HG03097 (cell line): ENCODE data around the gene FARP1.

Experiments
- ATAC-seq: cut with Tn5 transposase; IDR thresholded peaks from one replicate; pipeline ENCODE4 v1.9.1; 2021; ENCODE audit not compliant: unreplicated experiment, low FRiP score

The FARP1 gene

DNA sequence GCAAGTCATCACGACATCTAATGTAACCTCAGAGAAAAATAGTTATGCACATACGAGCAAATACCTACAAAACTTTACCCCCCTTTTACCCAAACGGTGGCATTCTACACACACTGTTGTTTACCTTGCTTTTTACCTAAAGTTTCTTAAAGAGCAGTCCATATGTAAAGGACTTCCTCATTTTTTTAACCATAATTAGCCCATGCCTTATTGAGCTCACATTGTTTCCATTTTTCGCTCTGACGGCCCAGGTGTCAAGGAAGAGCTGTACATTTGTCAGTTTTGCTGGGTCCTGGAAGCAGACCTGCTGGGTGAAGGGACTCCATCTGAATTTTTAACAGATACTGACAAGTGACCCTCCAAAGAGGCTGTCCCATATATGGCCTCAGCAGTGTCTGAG lies 344.6 kb downstream of the FARP1 start:
- no peak for ATAC-seq

DNA sequence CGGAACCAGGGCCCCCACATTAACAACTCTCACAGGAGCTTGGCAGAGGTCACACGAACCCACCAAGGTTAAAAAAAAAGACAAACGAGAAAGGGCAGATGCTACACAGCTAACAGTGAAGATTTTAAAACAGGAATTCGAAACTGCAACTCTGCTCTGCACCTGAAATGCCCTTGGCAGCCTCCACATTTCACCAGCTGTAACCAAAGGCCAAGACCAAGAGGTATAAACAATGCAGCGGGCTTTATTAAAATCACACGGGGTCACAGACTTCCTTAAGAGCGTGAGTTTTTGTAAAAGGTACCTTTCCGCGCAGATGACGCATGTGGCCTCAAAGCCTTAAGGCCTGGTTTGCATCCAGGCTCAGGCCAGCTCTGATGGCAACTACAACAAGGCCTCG lies 345.8 kb downstream of the FARP1 start:
- ATAC-seq, result no peak

DNA sequence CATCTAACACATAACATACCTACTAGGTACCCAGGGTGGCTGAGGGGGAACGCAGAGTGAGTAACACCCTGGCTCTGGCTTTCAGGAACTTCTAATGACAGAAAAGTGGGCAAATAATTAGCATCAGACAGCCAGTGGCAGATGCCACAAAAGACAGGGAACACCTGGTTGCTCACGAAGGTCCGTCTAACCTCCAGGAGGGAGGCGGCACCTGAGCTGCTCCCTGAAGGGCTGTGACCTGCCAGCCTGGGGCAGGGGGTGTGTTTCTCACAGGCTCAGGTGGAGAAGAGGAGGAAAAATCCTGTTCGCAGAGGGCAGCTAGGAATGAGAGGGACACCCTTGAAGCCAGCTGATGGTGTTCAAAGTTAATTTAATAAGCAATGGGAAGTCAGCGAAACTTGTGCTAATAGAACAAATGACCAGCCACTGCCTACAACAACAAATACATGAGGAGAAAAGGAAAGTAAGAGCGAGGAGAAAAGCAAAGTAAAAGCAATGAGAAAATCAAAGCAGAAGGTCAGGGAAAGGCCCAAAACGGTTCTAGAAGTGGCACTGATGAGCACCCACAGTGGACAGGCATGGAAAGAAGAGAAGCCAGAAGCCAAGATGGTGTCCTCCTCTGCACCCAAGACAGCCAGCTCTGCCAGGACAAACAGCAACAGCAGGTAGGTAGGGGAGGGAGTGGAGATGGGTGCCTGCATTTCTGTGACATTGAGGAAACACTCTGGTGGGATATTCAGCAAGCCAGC lies 346.7 kb downstream of the FARP1 start:
- no peak for ATAC-seq

DNA sequence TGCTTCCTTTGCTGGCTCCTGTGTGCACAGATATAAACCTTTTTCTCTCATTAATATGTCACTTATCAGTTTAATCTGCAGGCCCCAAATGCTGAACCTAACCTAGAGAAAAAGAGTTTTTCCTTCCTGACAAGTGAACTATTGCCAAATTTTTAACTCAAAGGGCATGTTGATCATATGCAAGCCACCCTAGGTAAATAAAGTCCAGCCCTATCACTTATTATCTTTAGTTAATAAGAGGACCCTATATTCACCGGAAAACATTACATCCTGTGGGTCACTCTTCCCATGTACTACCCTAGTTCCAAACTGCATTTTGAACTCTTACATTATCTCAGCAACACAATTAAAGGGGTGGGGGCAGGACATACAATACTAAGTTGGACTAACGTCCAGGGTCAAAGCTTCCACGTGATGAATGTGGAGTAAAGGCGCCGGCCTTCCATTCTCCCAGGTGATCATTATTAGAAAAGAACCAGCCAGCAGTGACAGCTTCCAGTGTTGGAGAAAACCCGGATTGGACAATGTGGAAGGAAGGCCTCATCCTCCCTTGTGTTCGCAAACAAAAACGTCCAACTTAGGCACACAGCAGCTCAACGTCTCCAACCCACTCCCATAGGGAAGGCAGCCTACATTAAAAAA lies 347.4 kb downstream of the FARP1 start:
- ATAC-seq, result no peak

DNA sequence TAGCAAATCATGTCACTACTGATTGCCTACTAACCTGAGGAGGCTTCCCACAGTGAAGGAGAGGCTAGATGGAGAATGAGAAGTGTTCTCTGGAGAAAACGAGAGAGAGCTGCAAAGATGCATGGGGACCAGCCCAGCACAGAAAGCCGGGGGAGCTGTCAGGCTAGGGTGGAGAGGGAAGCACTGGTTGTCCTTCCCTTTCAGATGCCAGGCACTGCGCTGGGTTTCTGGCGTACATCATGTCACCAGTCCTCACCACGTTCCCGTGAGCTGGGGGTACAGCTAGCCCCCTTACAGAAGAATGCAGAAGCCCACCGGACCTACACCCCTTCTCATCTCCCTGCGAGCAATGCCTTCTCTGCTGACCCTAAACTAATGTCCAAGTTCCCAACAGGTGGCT lies 348.0 kb downstream of the FARP1 start:
- ATAC-seq, result no peak

DNA sequence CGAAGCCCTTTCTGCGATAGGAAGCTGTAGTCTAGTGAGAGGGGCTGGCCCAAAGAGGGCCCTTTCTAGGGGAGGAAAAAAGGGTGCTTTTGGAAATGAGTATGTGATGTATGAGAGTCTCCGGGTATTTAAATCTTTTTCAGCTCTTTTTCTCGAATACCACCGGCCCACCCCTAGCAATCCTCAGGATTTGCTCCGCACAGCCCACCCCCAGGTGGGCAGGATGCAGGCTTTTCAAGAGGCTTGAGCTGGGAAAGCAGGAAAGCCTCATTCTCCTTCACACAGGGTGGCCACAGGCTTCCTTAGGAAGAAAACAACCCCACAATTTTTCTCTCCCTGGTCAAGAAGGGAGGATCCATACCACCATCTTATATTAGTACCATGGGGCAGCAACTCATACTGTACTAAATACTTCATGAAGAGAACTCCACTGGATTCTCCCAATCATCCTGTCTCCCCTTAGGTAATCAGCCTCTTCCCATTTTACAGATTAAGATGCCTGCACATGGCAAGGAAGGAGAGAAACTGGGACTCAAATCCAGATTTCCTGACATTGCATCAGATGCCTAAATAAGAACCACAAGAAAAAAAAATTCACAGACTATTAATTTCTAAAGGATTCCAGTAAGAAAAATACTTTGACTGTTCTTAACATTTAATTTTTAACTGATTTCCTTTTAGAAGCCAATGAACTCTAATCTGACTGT lies 349.6 kb downstream of the FARP1 start:
- ATAC-seq, result no peak

DNA sequence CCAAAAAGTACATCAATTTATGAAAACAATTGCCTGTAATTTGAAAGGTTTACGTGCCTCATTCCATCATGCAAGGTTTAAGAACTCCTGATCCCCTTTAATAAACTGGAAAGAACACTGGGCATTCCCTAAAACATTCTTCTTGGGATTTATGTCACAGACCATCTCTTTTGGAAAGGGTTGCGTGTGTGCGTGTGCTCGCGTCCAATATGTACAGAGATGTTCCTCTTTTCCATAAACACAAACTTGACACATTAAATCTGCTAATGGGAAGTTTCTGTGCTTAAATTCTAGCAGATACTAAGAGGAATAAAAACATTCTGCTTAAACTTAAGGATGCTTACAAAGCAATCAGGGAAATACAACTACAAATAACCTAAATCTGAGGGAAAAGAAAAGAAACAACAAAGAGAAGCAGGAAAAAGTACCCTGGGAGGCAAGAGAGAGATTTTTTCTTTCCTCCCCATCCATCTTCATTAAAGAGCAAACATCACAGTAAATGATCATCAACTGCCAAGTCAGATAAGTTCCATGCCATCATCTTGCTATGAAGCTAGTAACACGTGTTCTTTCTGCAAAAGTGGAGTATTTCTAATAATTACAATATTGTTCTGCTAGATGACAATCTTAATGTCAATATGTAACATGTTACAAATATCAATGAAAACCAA lies 350.3 kb downstream of the FARP1 start:
- ATAC-seq, result no peak

DNA sequence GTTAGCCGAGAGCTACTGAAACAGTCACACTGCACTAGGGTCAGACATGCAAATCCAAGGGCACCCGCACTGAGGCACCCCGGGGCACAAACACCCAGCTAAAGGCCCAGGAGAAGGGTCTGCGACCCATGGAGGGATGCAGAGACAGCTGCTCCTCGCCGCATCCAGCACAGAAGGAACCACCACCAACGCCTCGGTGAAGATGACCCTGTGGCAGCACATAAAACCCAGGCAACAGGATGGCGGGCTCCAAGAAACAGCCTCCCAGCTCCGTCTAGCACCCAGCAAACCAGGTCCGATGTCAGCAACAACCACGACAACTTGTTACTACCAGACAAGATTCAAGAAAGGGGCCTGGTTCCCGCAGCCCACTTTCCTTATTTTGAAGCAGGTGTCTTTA lies 351.9 kb downstream of the FARP1 start:
- ATAC-seq, result no peak

DNA sequence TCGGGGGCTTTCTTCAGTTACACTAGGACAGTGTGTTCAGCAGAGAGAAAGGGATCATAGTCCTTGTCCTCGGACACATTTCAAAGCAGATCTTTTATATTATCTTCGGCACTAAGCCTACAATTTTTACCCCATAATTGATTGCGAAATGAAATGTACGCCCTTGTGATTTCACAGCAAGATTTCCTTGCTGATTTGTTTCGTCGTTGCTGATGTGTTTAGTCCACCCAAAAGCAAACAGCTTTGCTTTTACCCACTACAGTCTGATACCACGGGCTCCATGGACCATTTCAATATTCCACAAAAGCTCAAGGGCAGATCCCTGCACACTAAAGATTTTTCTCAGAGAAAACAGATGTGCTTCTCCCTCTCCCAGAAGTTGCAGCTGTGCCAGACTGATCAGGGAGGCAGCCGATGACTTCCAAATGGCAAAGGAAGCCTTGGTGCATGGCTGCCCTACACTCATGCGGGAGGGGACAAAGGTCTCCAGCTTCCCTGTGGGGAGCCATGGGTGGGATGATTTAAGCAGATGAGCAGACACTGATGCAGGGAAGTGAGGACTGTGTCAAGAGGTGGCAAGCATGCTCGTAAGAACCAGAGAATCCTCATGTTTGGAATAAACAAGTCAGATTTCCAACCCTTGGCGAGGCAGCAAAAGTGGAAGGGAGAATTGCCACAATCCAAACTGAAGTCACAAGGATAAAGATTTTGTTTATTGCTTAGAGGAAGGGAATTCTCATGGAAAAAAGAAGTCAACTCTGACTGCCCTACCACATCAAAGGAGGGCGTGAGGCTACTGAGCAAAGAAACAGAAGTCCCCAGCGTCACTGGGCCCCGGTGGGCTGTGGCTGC lies 353.0 kb downstream of the FARP1 start:
- no peak for ATAC-seq

DNA sequence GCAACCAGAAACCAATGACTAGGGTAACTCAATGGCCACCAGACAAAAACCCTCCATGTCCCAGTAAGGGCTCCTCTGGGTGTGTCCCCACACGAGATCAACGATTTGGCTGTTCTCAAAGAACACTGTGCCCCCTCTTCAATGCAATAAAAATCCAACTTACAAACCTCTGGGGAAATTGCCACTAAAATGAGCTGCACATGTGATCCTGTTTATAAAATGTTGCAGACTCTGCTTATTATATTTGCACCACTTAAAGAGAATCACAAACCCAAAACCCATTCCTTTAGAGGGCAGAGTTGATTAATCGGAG lies 353.5 kb downstream of the FARP1 start:
- ATAC-seq, result no peak

DNA sequence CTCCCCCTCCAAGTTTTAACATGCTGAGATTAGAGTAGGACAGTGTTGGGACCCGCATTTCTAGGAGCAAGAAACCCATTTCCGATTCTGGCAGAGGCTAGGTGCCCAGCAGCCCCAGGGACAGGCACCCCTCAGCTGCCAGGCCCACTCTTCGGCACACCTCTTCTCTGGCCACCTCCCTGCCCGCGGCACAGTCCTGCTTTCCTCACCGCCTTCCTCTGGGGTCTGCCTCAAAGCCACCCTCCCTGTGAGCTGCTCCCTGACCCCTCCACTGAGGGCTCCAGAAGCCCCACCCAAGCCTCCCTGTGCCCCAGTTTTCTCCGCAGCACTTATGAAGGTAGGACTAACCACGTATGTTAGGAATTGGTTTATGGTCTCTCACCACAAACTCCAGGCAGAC lies 354.1 kb downstream of the FARP1 start:
- no peak for ATAC-seq

DNA sequence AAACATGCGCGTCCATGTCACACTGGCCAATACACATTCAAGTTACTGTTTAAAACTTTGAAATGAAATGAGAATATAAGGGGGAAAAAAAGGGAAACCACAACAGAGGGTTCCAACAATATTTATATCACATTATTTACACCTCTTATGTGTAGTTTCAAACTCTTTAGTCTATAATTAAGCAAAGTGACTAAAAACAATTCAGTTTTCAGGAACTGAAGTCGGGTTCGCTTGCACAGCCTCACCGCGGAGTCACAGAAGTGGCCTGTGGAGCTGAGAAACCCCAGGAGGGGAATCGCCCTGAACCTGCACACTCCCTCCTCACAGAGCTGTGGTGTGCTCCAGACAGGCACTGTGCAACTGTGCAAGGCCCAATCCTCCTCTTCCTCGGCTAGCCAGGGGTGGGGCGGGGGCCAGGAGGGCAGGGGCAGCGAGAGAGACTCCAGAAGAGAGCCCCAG lies 358.1 kb downstream of the FARP1 start:
- peak; percentile 42 for ATAC-seq

DNA sequence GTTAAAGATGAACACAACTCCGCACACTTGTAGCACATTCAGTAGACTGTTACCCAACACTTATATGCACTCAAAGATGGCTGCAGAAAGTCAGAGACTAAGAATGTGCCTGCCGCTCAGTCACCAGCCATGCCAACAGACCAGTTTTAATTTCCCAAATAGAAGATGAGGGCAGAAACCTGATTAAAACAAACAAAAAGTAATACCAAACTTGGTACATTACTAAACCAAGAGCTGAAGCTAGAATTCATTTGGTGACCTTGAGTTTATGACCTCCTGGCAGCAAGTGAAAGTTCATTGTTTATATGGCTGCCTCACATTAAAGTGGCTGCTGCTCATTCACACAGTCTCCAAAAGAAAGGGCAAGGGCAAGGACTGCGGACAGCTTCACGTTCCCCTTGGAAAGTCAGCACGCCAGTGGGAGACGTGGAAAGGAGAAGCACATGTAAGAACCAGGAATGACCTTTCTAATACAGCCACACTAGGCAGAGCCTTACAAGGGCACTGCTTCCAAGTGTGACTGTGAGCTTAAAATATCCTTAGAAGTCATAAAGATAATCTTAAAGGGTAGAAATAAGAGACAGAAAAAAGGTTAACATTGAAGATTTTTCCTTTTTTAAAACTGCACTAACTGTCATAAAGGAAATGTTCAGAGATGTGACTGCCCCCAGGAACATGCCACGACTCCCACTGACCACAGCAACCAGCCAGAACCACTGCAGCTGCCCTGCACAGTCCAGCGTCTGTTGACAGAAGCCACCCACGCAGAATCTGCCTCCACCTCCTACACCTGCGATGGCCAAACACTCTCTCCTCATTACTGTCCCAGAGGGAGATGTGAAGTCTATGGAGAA lies 360.5 kb downstream of the FARP1 start:
- ATAC-seq, result no peak

DNA sequence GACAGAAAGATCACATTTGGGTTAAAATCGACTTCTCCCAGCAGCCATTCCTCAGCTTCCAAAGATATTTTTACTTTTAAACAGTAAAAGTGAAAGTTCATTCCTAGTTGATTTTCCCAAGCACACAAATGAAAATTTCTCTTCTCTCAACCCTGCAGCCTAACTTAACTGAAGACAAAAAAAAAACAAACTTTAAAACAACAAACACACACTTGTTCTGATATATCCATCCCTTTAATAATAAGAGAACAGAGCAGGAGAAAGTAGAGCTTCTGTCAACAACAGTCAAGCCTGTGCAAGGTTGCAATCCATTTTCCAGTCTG lies 361.1 kb downstream of the FARP1 start:
- no peak for ATAC-seq

DNA sequence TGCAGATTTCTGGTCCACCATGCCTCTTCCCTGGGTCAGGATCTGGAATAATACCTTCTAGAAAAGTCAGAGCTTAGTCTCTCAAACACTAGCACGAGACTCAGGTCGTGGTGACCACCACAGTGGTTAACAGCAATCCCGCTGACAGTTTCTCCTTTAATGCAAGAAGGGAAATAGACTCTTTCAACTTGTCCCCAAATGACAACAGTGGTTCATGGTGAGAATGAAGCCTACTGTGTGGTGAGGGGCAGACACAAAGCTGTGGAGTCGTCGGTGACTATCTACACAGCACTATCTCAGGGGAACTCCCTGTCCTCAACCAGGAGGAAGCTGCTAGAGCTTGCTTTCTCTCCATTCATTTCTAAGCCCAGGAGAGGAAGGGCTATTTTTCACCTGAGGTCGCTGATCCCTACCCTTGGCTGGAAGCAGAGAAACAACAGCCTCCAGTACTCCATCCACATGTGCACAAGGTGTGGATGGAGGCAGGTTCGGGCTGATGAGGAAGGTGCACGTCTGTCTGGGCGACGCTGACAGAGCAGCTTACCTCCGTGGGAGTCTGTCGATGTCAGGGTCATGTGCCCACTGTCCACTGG lies 361.6 kb downstream of the FARP1 start:
- peak; percentile 48 for ATAC-seq
